Skeletal muscle tissue (tissue), 5 donors: ENCODE data around the gene SLC35D1. TPM values are rescaled to one million over a fixed set of nuclear protein-coding genes. Genes with fewer than 3 reads are reported as not detected.
"Not testable (repeated sequence)": the region's sequence is repeated elsewhere in the genome, so short reads cannot be mapped to it uniquely, and the experiment has no call there.

ENCODE experiments used
- H3K27ac ChIP-seq: one replicate; pipeline ENCODE4 v1.7.0; 2013; ENCODE audit warnings: mild to moderate bottlenecking, low read depth, low read length, inconsistent platforms
- H3K27me3 ChIP-seq, 3 donors: one replicate each; pipeline ENCODE4 v1.7.0; 2013; ENCODE audit warnings: low read length in 3 of 3; ENCODE audit not compliant: control insufficient read depth in 3 of 3, insufficient read depth in 3 of 3
- H3K36me3 ChIP-seq, 3 donors: one replicate each; pipeline ENCODE4 v1.7.0; 2013; ENCODE audit warnings: low read length in 3 of 3; ENCODE audit not compliant: control insufficient read depth in 3 of 3, insufficient read depth in 3 of 3
- H3K4me1 ChIP-seq, 3 donors: one replicate each; pipeline ENCODE4 v1.7.0; 2013; ENCODE audit warnings: low read length in 3 of 3, mild to moderate bottlenecking in 3 of 3; ENCODE audit not compliant: control insufficient read depth in 3 of 3, insufficient read depth in 3 of 3
- H3K4me3 ChIP-seq, 3 donors: one replicate each; pipeline ENCODE4 v1.7.0; 2013; ENCODE audit warnings: low read length in 3 of 3
- H3K9ac ChIP-seq, 3 donors: one replicate each; pipeline ENCODE4 v1.7.0; 2013; ENCODE audit warnings: low read length in 3 of 3, mild to moderate bottlenecking in 3 of 3, moderate library complexity in 2 of 3, low read depth in 1 of 3
- H3K9me3 ChIP-seq, 3 donors: one replicate each; pipeline ENCODE4 v1.7.0; 2013; ENCODE audit warnings: low read length in 3 of 3; ENCODE audit not compliant: control insufficient read depth in 3 of 3
- small RNA-seq: library from RNA; depleted of rRNA; stranded (forward); fragments of <200 nt; gene quantifications from one replicate; pipeline ENCODE3, GENCODE V24; 2014
- total RNA-seq: library from RNA; depleted of rRNA; stranded (reverse); fragments of >200 nt; gene quantifications from one replicate; pipeline ENCODE4 v1.2.3, GENCODE V29; 2014
- donor health status: Osteomylitis.

SLC35D1 gene
- total RNA-seq, 1 donor from 2014 or later, result 7.8 TPM

DNA sequence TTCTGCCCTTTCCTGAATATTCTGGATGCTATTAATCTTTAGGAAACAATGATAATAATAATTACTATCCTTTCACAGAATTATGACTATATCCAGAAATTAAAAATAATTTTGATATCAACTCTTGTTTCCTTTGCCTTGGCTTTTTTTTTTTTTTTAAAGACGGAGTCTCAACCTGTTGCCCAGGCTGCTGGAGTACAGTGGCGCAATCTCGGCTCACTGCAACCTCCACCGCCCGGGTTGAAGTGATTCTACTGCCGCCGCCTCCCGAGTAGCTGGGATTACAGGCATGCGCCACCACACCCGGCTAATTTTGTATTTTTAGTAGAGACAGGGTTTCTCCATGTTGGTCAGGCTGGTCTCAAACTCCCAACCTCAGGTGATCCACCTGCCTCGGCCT is 74.3 kb downstream of the SLC35D1 start:
- H3K9ac ChIP-seq, H3K9me3 ChIP-seq, H3K27me3 ChIP-seq, H3K4me3 ChIP-seq, H3K27ac ChIP-seq: not testable (repeated sequence)
- peaks cover 2 to 39% (median 30%) of the 10 kb centered on the region in 3 donors for H3K36me3 ChIP-seq
- peaks cover 0 to 10% (median 0%) of the 10 kb centered on the region in 3 donors for H3K4me1 ChIP-seq

DNA sequence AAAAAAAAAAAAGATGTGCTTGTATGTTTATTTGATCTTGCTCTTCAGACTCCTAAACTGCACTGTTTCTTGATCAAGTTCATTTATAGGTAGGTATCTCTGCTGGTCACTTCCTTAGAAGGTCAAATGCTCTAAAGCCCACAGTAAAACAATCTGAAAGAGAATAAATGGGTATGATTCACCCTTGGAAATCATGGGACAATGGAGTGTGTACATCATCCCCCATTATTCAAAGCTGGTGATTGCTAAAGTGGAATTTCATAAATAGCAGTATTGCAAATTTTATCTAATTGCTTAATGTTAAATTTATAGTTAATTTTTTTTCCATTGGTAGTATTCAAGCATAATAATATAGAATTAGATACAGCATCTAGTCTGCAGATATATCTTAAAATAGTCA is 75.7 kb downstream of the SLC35D1 start:
- H3K4me1 ChIP-seq, result peaks cover 0 to 10% (median 0%) of the 10 kb centered on the region in 3 donors
- H3K36me3 ChIP-seq, result peaks cover 2 to 37% (median 30%) of the 10 kb centered on the region in 3 donors
- H3K9ac ChIP-seq, result no peak overlapping the region

DNA sequence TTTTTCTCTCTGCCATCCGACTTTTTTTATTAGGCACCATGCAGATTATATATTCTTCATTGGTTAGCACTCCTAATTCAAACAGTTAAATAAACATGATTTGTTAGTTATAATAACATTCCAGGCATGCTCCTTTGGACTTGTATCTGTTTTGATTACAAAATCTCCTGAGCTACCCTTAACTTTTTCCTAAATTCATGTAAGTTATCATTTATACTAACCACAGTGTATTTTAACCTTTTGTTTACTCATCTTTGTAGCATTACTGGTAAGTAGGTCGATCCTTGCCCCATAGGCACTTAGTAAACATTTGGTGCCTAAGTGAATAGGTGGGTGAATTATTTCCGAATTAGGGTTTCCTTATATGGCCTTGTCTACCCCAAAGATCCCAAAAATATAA is 85.4 kb downstream of the SLC35D1 start:
- no peaks in the 10 kb centered on the region for H3K27me3 ChIP-seq
- no peaks in the 10 kb centered on the region for H3K4me1 ChIP-seq
- H3K9me3 ChIP-seq, result no peaks in the 10 kb centered on the region
- H3K36me3 ChIP-seq, result peaks cover 3 to 44% (median 29%) of the 10 kb centered on the region in 3 donors
- no peak overlapping the region for H3K4me3 ChIP-seq
- H3K27ac ChIP-seq, result no peak overlapping the region
- H3K9ac ChIP-seq, result no peak overlapping the region

More for the DNA sequence above, 75.7 kb downstream of the SLC35D1 start:
- H3K4me3 ChIP-seq, result no peak overlapping the region
- no peaks in the 10 kb centered on the region for H3K9me3 ChIP-seq
- H3K27ac ChIP-seq, result no peak overlapping the region
- H3K27me3 ChIP-seq, result no peaks in the 10 kb centered on the region

DNA sequence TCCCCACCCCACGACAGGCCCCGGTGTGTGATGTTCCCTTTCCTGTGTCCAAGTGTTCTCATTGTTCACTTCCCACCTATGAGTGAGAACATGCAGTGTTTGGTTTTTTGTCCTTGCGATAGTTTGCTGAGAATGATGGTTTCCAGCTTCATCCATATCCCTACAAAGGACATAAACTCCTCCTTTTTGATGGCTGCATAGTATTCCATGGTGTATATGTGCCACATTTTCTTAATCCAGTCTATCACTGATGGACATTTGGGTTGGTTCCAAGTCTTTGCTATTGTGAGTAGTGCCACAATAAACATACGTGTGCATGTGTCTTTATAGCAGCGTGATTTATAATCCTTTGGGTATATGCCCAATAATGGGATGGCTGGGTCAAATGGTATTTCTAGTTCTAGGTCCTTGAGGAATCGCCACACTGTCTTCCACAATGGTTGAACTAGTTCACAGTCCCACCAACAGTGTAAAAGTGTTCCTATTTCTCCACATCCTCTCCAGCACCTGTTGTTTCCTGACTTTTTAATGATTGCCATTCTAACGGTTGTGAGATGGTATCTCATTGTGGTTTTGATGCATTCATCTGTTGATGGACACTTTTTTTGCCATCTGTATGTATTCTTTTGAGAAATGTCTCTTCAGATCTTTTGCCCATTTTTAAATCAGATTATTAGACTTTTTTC is 87.6 kb downstream of the SLC35D1 start:
- peaks cover 3 to 36% (median 36%) of the 10 kb centered on the region in 3 donors for H3K36me3 ChIP-seq

DNA sequence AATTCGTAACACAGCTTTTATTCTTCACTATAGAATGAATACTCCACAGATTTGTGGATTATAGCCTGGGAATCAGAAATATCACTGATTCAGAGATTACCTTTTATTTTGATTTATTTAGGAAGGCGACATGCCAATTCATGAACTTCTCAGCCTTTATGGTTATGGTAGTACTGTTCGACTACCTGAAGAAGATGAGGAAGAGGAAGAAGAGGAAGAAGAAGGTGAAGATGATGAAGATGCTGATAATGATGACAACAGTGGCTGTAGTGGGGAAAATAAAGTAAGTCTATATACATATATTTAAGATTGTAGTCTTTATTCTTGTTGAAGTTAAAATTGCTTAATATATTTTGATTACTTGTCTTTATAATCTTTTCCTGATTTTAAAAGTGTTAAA is 96.0 kb downstream of the SLC35D1 start:
- H3K9me3 ChIP-seq, result no peaks in the 10 kb centered on the region
- H3K4me1 ChIP-seq, result no peaks in the 10 kb centered on the region
- H3K27ac ChIP-seq, result no peak overlapping the region
- peaks cover 0 to 29% (median 8%) of the 10 kb centered on the region in 3 donors for H3K36me3 ChIP-seq
- H3K27me3 ChIP-seq, result no peaks in the 10 kb centered on the region
- H3K4me3 ChIP-seq, result no peak overlapping the region
- H3K9ac ChIP-seq, result no peak overlapping the region

More for the DNA sequence above, 87.6 kb downstream of the SLC35D1 start:
- H3K4me3 ChIP-seq, H3K4me1 ChIP-seq, H3K9me3 ChIP-seq, H3K27me3 ChIP-seq, H3K27ac ChIP-seq, H3K9ac ChIP-seq: not testable (repeated sequence)

DNA sequence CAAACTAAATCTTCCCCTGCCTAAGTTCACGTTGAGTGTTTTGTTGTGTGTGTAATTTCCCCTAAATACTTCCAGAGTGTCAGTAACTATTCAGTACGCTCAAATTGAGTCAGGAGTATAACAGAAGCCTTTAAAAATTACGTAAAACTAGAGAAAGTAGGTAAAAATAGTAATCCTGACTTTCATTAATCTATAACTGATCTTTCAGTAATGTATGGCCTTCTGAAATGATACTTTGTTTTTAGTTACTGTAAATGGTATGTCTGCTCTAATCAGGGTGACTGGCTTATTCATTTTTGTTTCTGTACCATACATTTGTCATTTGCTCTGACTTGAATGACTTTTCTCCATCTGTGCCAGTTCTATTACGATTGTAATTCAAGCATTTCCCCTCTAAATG is 99.7 kb downstream of the SLC35D1 start:
- H3K4me1 ChIP-seq, result no peaks in the 10 kb centered on the region
- no peak overlapping the region for H3K4me3 ChIP-seq
- peaks cover 6 to 27% (median 11%) of the 10 kb centered on the region in 3 donors for H3K36me3 ChIP-seq
- H3K9ac ChIP-seq, result no peak overlapping the region
- no peaks in the 10 kb centered on the region for H3K9me3 ChIP-seq
- no peaks in the 10 kb centered on the region for H3K27me3 ChIP-seq
- H3K27ac ChIP-seq, result no peak overlapping the region

DNA sequence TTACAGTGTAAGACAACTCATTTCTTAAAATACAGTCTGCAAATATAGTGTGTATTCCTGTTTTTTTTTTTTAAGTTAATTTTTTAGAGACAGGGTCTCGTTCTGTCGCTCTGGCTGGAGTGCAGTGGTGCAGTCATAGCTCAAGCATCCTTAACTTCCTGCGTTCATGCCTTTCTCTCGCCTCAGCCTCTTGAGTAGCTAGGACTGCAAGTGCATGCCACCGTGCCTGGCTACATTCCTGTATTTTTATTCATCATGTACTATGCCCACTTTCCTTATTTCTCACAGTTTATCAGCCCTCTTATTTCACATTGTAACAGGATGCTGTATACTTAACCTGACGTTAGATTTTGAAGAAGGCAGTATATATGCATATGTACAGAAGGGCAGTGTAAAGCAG is 102.4 kb downstream of the SLC35D1 start:
- Histone ChIP-seq H3K9ac (no peak overlapping the region), H3K4me3 (no peak overlapping the region), H3K27ac (no peak overlapping the region), H3K27me3 (no peaks in the 10 kb centered on the region), H3K36me3 (peaks cover 9 to 43% (median 16%) of the 10 kb centered on the region in 3 donors), H3K4me1 (no peaks in the 10 kb centered on the region), H3K9me3 (no peaks in the 10 kb centered on the region)

Small RNAs within 50 kb of the gene (small RNA-seq; reads per million reads assigned to genes)
- gene RF00322, result not detected

Other genes with a start within 250 kb of the SLC35D1 start
- gene DNAI4, start 129.3 kb downstream of the SLC35D1 start, total RNA-seq, result 12.5 TPM
- 29.7 TPM for gene MIER1, start 129.2 kb downstream of the SLC35D1 start, total RNA-seq
- gene C1orf141, start 80.8 kb upstream of the SLC35D1 start, total RNA-seq, result not detected
- not detected for gene IL23R, start 112.3 kb upstream of the SLC35D1 start, total RNA-seq